HCT116 (cell line): Measurements from ENCODE around the gene PRDM1. TPM values are rescaled to one million over a fixed set of nuclear protein-coding genes. Genes with fewer than 3 reads are reported as not detected.

ENCODE experiments used
- ATAC-seq: fragments of 200-7000 bp; cut with Tn5 transposase; 2 replicates; pipeline ENCODE4 v1.9.1; 2020; ENCODE audit warnings: mild to moderate bottlenecking, moderate library complexity
- BruUV-seq: library from RNA; stranded (reverse); fragments of 400-500 nt; replicated peaks from 2 replicates; lab custom pipeline; 2021; lab: Mats Ljungman, UMichigan
- CTCF ChIA-PET: fragments of 300-600 bp; sonication (Branson Sonifier 250); formaldehyde crosslinking; loops from one replicate; lab custom pipeline; 2021; ENCODE audit warnings: antibody characterized with exemption; lab: Charles Lee
- POLR2A ChIA-PET: fragments of 300-600, 350-600 bp; sonication (Branson Sonifier 250); formaldehyde crosslinking; loops from one replicate; lab custom pipeline; 2021; ENCODE audit warnings: antibody characterized with exemption; lab: Charles Lee
- RAD21 ChIA-PET, 2 experiments: fragments of 300-600 bp; sonication (Branson Sonifier 250); formaldehyde crosslinking; loops; one replicate each; lab custom pipeline; 2023; ENCODE audit warnings: low total read pairs in 2 of 2; ENCODE audit not compliant: uncharacterized antibody in 2 of 2, unreplicated experiment in 2 of 2, low non-redundant PET in 1 of 2; lab: Charles Lee
- DNase-seq: peaks from one replicate; pipeline ENCODE4 v3.0.0-alpha.2; 2010; ENCODE audit warnings: low read depth, low spot score
- H2AFZ ChIP-seq: fragments of 200-600 bp; shearing (Covaris generic), sonication (generic); 2 replicates; pipeline ENCODE4 v1.6.1; 2017; ENCODE audit warnings: low read depth, mixed run types, mixed read lengths, antibody characterized with exemption, low read length; ENCODE audit not compliant: poor library complexity, severe bottlenecking
- H3K27ac ChIP-seq: 2 replicates; pipeline ENCODE4 v1.5.1; 2012; ENCODE audit warnings: low read depth, low read length
- H3K27me3 ChIP-seq: fragments of 200-600 bp; sonication (generic); 2 replicates; pipeline ENCODE4 v1.6.1; 2016; ENCODE audit warnings: mixed run types, low read length, mixed read lengths; ENCODE audit not compliant: insufficient read depth
- H3K36me3 ChIP-seq, 2 experiments: fragments of 200-500 bp in 1 of 2; fragments of 200-600 bp in 1 of 2; sonication (Bioruptor generic) in 1 of 2; sonication (generic) in 1 of 2; 2 replicates each; pipeline versions ENCODE4 v1.5.1 to v1.6.1; 2014 to 2016; ENCODE audit warnings: low read length in 2 of 2, inconsistent platforms in 1 of 2, mixed read lengths in 1 of 2, mixed run types in 1 of 2; ENCODE audit not compliant: insufficient read depth in 2 of 2, control insufficient read depth in 1 of 2
- H3K4me1 ChIP-seq, 2 experiments: fragments of 200-600 bp in 1 of 2; sonication (generic) in 1 of 2; 2 replicates each; pipeline versions ENCODE4 v1.5.1 to v1.6.1; 2012 to 2017; ENCODE audit warnings: low read length in 2 of 2, inconsistent platforms in 1 of 2, mild to moderate bottlenecking in 1 of 2, mixed read lengths in 1 of 2, mixed run types in 1 of 2, moderate library complexity in 1 of 2; ENCODE audit not compliant: insufficient read depth in 2 of 2, control insufficient read depth in 1 of 2
- H3K4me2 ChIP-seq: fragments of 200-600 bp; sonication (generic); 2 replicates; pipeline ENCODE4 v1.6.1; 2017; ENCODE audit warnings: mixed run types, low read length, mixed read lengths
- H3K4me3 ChIP-seq, 2 experiments: fragments of 200-600 bp in 1 of 2; sonication (generic) in 1 of 2; replicated peaks in 1 of 2; 2 replicates each; pipeline ENCODE4 v1.5.1; 2011 to 2016; ENCODE audit warnings: low read length in 2 of 2, control low read depth in 1 of 2, low read depth in 1 of 2, mild to moderate bottlenecking in 1 of 2, mixed read lengths in 1 of 2, mixed run types in 1 of 2
- H3K79me2 ChIP-seq: fragments of 200-600 bp; sonication (generic); 2 replicates; pipeline ENCODE4 v1.6.1; 2017; ENCODE audit warnings: mild to moderate bottlenecking, mixed run types, low read length, moderate library complexity, mixed read lengths; ENCODE audit not compliant: insufficient read depth
- H3K9ac ChIP-seq: fragments of 200-600 bp; sonication (generic); 2 replicates; pipeline ENCODE4 v1.6.1; 2016; ENCODE audit warnings: low read length, mixed read lengths
- H3K9me2 ChIP-seq: fragments of 200-600 bp; sonication (generic), shearing (Covaris generic); 2 replicates; pipeline ENCODE4 v1.6.1; 2017; ENCODE audit warnings: mixed run types, mild to moderate bottlenecking, moderate library complexity; ENCODE audit not compliant: insufficient read depth
- H3K9me3 ChIP-seq, 2 experiments: fragments of 200-500 bp in 1 of 2; fragments of 200-600 bp in 1 of 2; sonication (Bioruptor generic) in 1 of 2; sonication (generic) in 1 of 2; 2 replicates each; pipeline ENCODE4 v1.6.1; 2014 to 2017; ENCODE audit warnings: low read length in 2 of 2, mixed read lengths in 2 of 2, inconsistent platforms in 1 of 2, low read depth in 1 of 2, mild to moderate bottlenecking in 1 of 2, mixed run types in 1 of 2, moderate library complexity in 1 of 2; ENCODE audit not compliant: control insufficient read depth in 1 of 2, insufficient read depth in 1 of 2
- H4K20me1 ChIP-seq: fragments of 200-600 bp; sonication (generic), shearing (Covaris generic); 2 replicates; pipeline ENCODE4 v1.6.1; 2017; ENCODE audit warnings: mixed run types, mild to moderate bottlenecking, moderate library complexity; ENCODE audit not compliant: insufficient read depth
- EGR1 ChIP-seq: IDR thresholded peaks from 2 replicates; pipeline ENCODE4 v1.6.1; 2012; ENCODE audit warnings: low read depth
- ELF1 ChIP-seq: IDR thresholded peaks from 2 replicates; pipeline ENCODE4 v1.6.1; 2012; ENCODE audit warnings: low read depth, borderline replicate concordance
- EZH2phosphoT487 ChIP-seq: fragments of 200-600 bp; IDR thresholded peaks from 2 replicates; pipeline ENCODE4 v1.6.1; 2018; ENCODE audit warnings: antibody characterized with exemption, borderline replicate concordance
- JUND ChIP-seq: IDR thresholded peaks from 2 replicates; pipeline ENCODE4 v1.6.1; 2012
- POLR2A ChIP-seq: IDR thresholded peaks from 2 replicates; pipeline ENCODE4 v1.7.0; 2011; ENCODE audit warnings: borderline replicate concordance; ENCODE audit not compliant: insufficient read depth, insufficient read length; ENCODE audit errors: extremely low read depth
- POLR2AphosphoS5 ChIP-seq: IDR thresholded peaks from 2 replicates; pipeline ENCODE4 v1.6.1; 2011; ENCODE audit warnings: mild to moderate bottlenecking, low read depth, low read length, moderate library complexity
- RAD21 ChIP-seq: IDR thresholded peaks from 2 replicates; pipeline ENCODE4 v1.6.1; 2012; ENCODE audit warnings: low read depth, mild to moderate bottlenecking
- SP1 ChIP-seq: IDR thresholded peaks from 2 replicates; pipeline ENCODE4 v1.6.1; 2012; ENCODE audit warnings: low read depth
- SRF ChIP-seq: IDR thresholded peaks from 2 replicates; pipeline ENCODE4 v1.6.1; 2012; ENCODE audit warnings: low read depth
- TCF7L2 ChIP-seq: IDR thresholded peaks from 2 replicates; pipeline ENCODE4 v1.7.0; 2011; ENCODE audit warnings: borderline replicate concordance, inconsistent platforms; ENCODE audit not compliant: insufficient read depth, insufficient read length; ENCODE audit errors: extremely low read depth
- YY1 ChIP-seq: IDR thresholded peaks from 2 replicates; pipeline ENCODE4 v1.6.1; 2011; ENCODE audit warnings: low read length, low read depth, moderate library complexity, mild to moderate bottlenecking; ENCODE audit not compliant: insufficient replicate concordance; ENCODE audit errors: extremely low read depth
- ZFX ChIP-seq: fragments of 450-650 bp; IDR thresholded peaks from 2 replicates; pipeline ENCODE4 v1.6.1; 2017
- intact Hi-C: fragments of 100-400 bp; cut with micrococcal nuclease; formaldehyde crosslinking; loops from 2 replicates; pipeline ENCODE4 v1.10.0; 2022
- total RNA-seq: library from RNA; stranded (reverse); gene quantifications from one replicate; pipeline ENCODE4 v1.2.1, GENCODE V29; 2021; ENCODE audit not compliant: unreplicated experiment
- TF ChIP-seq, protein P1 (sequence below): IDR thresholded peaks from 2 replicates; pipeline ENCODE4 v1.6.1; 2011; ENCODE audit warnings: mild to moderate bottlenecking, low read length, moderate library complexity; ENCODE audit not compliant: insufficient replicate concordance; ENCODE audit errors: extremely low read depth
- TF ChIP-seq, protein P2 (sequence below): IDR thresholded peaks from 2 replicates; pipeline ENCODE4 v1.6.1; 2012
- TF ChIP-seq, protein P3 (sequence below), 3 experiments: fragments of 200-600 bp in 1 of 3; sonication (generic) in 1 of 3; IDR thresholded peaks in 2 of 3; conservative IDR thresholded peaks in 1 of 3; 2 replicates each; pipeline ENCODE4 v1.5.1; 2012 to 2017; ENCODE audit warnings: low read depth in 2 of 3, low read length in 2 of 3, antibody characterized with exemption in 1 of 3, borderline replicate concordance in 1 of 3, control low read depth in 1 of 3, mild to moderate bottlenecking in 1 of 3, mixed read lengths in 1 of 3, mixed run types in 1 of 3, moderate library complexity in 1 of 3; ENCODE audit not compliant: insufficient read depth in 1 of 3

PRDM1 gene
- total RNA-seq, 1 experiment from 2014 or later: 3.4 TPM

GRCh38 chr6:106132153-106132698 lies 46.1 kb downstream of the PRDM1 start (continued):
- TF ChIP-seq TCF7L2: no peak
- TF ChIP-seq, all 23 proteins: peak for 0

- POLR2A ChIA-PET: no interaction called here
Measured at GRCh38 chr6:106133040-106133439, 46.9 kb downstream of the PRDM1 start.

More at GRCh38 chr6:106133040-106133439, 46.9 kb downstream of the PRDM1 start:
- Histone ChIP-seq H3K4me3 (no peak overlapping the region), H3K9me3 (no peaks in the 10 kb centered on the region), H3K4me1 (peaks cover 13 to 41% of the 10 kb centered on the region in 2 experiments), H3K79me2 (no peaks in the 10 kb centered on the region), H3K27ac (no peak overlapping the region), H3K9ac (no peak overlapping the region), H3K36me3 (no peaks in the 10 kb centered on the region), H3K4me2 (no peak overlapping the region), H4K20me1 (no peaks in the 10 kb centered on the region), H3K27me3 (no peaks in the 10 kb centered on the region), H3K9me2 (no peaks in the 10 kb centered on the region), H2AFZ (no peak overlapping the region)
- ATAC-seq: no peak
- TF ChIP-seq EGR1: no peak
- TF ChIP-seq ZFX: no peak
- no peak for TF ChIP-seq ELF1
- TF ChIP-seq JUND: no peak
- TF ChIP-seq POLR2AphosphoS5: no peak
- TF ChIP-seq SRF: no peak
- no peak for TF ChIP-seq SP1
- no peak for TF ChIP-seq TCF7L2
- TF ChIP-seq, protein P1, sequence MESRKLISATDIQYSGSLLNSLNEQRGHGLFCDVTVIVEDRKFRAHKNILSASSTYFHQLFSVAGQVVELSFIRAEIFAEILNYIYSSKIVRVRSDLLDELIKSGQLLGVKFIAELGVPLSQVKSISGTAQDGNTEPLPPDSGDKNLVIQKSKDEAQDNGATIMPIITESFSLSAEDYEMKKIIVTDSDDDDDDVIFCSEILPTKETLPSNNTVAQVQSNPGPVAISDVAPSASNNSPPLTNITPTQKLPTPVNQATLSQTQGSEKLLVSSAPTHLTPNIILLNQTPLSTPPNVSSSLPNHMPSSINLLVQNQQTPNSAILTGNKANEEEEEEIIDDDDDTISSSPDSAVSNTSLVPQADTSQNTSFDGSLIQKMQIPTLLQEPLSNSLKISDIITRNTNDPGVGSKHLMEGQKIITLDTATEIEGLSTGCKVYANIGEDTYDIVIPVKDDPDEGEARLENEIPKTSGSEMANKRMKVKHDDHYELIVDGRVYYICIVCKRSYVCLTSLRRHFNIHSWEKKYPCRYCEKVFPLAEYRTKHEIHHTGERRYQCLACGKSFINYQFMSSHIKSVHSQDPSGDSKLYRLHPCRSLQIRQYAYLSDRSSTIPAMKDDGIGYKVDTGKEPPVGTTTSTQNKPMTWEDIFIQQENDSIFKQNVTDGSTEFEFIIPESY: no peak
- TF ChIP-seq RAD21: no peak
- no peak for TF ChIP-seq YY1
- TF ChIP-seq POLR2A: no peak
- TF ChIP-seq, protein P2, sequence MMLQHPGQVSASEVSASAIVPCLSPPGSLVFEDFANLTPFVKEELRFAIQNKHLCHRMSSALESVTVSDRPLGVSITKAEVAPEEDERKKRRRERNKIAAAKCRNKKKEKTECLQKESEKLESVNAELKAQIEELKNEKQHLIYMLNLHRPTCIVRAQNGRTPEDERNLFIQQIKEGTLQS: no peak
- TF ChIP-seq, protein P3, sequence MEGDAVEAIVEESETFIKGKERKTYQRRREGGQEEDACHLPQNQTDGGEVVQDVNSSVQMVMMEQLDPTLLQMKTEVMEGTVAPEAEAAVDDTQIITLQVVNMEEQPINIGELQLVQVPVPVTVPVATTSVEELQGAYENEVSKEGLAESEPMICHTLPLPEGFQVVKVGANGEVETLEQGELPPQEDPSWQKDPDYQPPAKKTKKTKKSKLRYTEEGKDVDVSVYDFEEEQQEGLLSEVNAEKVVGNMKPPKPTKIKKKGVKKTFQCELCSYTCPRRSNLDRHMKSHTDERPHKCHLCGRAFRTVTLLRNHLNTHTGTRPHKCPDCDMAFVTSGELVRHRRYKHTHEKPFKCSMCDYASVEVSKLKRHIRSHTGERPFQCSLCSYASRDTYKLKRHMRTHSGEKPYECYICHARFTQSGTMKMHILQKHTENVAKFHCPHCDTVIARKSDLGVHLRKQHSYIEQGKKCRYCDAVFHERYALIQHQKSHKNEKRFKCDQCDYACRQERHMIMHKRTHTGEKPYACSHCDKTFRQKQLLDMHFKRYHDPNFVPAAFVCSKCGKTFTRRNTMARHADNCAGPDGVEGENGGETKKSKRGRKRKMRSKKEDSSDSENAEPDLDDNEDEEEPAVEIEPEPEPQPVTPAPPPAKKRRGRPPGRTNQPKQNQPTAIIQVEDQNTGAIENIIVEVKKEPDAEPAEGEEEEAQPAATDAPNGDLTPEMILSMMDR (IDR thresholded peaks at IDR 0.05 in 2 of 3, conservative IDR thresholded peaks at IDR 0.05 in 1 of 3; ENCODE audit: borderline replicate concordance in 1 of 3, insufficient read depth in 1 of 3, low read depth in 2 of 3, low read length in 2 of 3): no peak
- TF ChIP-seq EZH2phosphoT487: no peak
- BruUV-seq: no TSS peak
- CTCF ChIA-PET: no interaction called here
- RAD21 ChIA-PET: interaction anchor here in 1 of 2 experiments (0.6 kb wide), 1 partner anchor 826 kb away, joined by 3 read pairs; no protein-coding TSS in a partner anchor
- no peak for DNase-seq
- intact Hi-C loops: no loop called here
